Panc1 (cell line): ENCODE measurements around the gene HEPACAM. TPM values are rescaled to one million over a fixed set of nuclear protein-coding genes. Genes with fewer than 3 reads are reported as not detected.

Experiments used
- ATAC-seq: fragments of 200-7000 bp; cut with Tn5 transposase; 2 replicates; pipeline ENCODE4 v1.9.1; 2020; ENCODE audit warnings: mild to moderate bottlenecking, moderate library complexity
- BruUV-seq: library from RNA; stranded (reverse); fragments of 400-500 nt; replicated peaks from 2 replicates; lab custom pipeline; 2021; lab: Mats Ljungman, UMichigan
- CTCF ChIA-PET: fragments of 300-600 bp; sonication (Branson Sonifier 250); formaldehyde crosslinking; loops from one replicate; lab custom pipeline; 2022; ENCODE audit warnings: antibody characterized with exemption; lab: Charles Lee
- POLR2A ChIA-PET: fragments of 300-600 bp; sonication (Branson Sonifier 250); formaldehyde crosslinking; loops from one replicate; lab custom pipeline; 2022; ENCODE audit warnings: antibody characterized with exemption; lab: Charles Lee
- DNase-seq: peaks from one replicate; pipeline ENCODE4 v3.0.0-alpha.2; 2010; ENCODE audit warnings: low read depth, low spot score
- H3K27ac ChIP-seq: 2 replicates; pipeline ENCODE4 v1.5.1; 2011; ENCODE audit warnings: mild to moderate bottlenecking, low read length, inconsistent platforms
- H3K27me3 ChIP-seq: fragments of 200-500 bp; sonication (Bioruptor generic); 2 replicates; pipeline ENCODE4 v1.6.0; 2014; ENCODE audit warnings: low read length, inconsistent platforms; ENCODE audit not compliant: control insufficient read depth, insufficient read depth
- H3K36me3 ChIP-seq: fragments of 200-500 bp; sonication (Bioruptor generic); 2 replicates; pipeline ENCODE4 v1.5.1; 2014; ENCODE audit warnings: inconsistent platforms, mild to moderate bottlenecking, low read length, moderate library complexity; ENCODE audit not compliant: control insufficient read depth, insufficient read depth
- H3K4me1 ChIP-seq: 2 replicates; pipeline ENCODE4 v1.5.1; 2011; ENCODE audit warnings: inconsistent platforms, mild to moderate bottlenecking, low read length, moderate library complexity; ENCODE audit not compliant: control insufficient read depth, insufficient read depth
- H3K4me3 ChIP-seq, 2 experiments: 2 replicates each; pipeline ENCODE4 v1.5.1; 2011 to 2012; ENCODE audit warnings: low read depth in 2 of 2, low read length in 2 of 2, mild to moderate bottlenecking in 2 of 2, inconsistent platforms in 1 of 2, moderate library complexity in 1 of 2
- H3K9me3 ChIP-seq: fragments of 200-500 bp; sonication (Bioruptor generic); 2 replicates; pipeline ENCODE4 v1.5.1; 2014; ENCODE audit warnings: low read depth, mild to moderate bottlenecking, inconsistent platforms, low read length, moderate library complexity; ENCODE audit not compliant: control insufficient read depth, insufficient read depth
- CTCF ChIP-seq: fragments of 450-650 bp; IDR thresholded peaks from 2 replicates; pipeline ENCODE4 v1.5.1; 2017; ENCODE audit warnings: mild to moderate bottlenecking
- REST ChIP-seq, 2 experiments: IDR thresholded peaks; 2 replicates each; pipeline ENCODE4 v1.6.1; 2011 to 2012; ENCODE audit warnings: low read depth in 2 of 2, control low read depth in 1 of 2, low read length in 1 of 2, mild to moderate bottlenecking in 1 of 2, moderate library complexity in 1 of 2; ENCODE audit not compliant: insufficient read depth in 1 of 2
- SIN3A ChIP-seq: IDR thresholded peaks from 2 replicates; pipeline ENCODE4 v1.6.1; 2012; ENCODE audit warnings: low read depth, mild to moderate bottlenecking, low read length, moderate library complexity, borderline replicate concordance; ENCODE audit not compliant: insufficient read depth
- TCF7L2 ChIP-seq: IDR thresholded peaks from 2 replicates; pipeline ENCODE4 v1.6.1; 2011; ENCODE audit warnings: mild to moderate bottlenecking, low read depth, low read length, inconsistent platforms
- in situ Hi-C: cut with HindIII; loops from 2 replicates; pipeline ENCODE4 v1.10.0; 2016; ENCODE audit warnings: low sequenced_read_pairs, low pct_unique_long_range_greater_than_20kb
- intact Hi-C: fragments of 100-400 bp; cut with micrococcal nuclease; formaldehyde crosslinking; loops from one replicate; pipeline ENCODE4 v1.10.0; 2022; ENCODE audit not compliant: unreplicated experiment
- total RNA-seq: library from RNA; stranded (reverse); gene quantifications from one replicate; pipeline ENCODE4 v1.2.1, GENCODE V29; 2021; ENCODE audit not compliant: unreplicated experiment

The HEPACAM gene
- total RNA-seq, 1 experiment from 2014 or later: not detected

DNA sequence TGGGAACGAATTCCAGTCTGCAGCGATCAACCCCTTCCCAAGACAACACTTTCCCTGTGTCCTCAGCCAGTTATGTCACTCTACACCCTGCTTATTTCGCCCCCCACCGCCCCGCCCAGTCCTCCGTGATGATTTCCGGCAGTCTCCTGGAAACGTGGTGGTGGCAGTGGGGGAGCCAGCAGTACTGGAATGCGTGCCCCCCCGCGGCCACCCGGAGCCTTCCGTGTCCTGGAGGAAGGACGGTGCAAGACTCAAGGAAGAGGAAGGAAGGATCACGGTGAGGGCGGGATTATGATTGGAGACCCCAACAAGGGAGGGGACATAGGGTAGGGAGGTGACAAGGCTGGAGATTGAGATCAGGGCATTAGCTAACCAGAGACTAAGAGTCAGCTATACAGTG is 66.5 kb downstream of the HEPACAM start:
- no TSS peak for BruUV-seq
- no peak overlapping the region for H3K4me3 ChIP-seq
- no peaks in the 10 kb centered on the region for H3K9me3 ChIP-seq
- intact Hi-C loops (no loop called here), in situ Hi-C loops (no loop called here)
- no peak for TF ChIP-seq REST (IDR thresholded peaks at IDR 0.05; ENCODE audit: insufficient read depth in 1 of 2, low read depth in 2 of 2, low read length in 1 of 2)
- TF ChIP-seq SIN3A: no peak
- no peak for TF ChIP-seq CTCF
- no peak for TF ChIP-seq TCF7L2
- peaks cover 25% of the 10 kb centered on the region for H3K4me1 ChIP-seq
- POLR2A ChIA-PET: no interaction called here
- ATAC-seq (no peak), DNase-seq (no peak)
- no peaks in the 10 kb centered on the region for H3K36me3 ChIP-seq
- CTCF ChIA-PET: no interaction called here
- no peak overlapping the region for H3K27ac ChIP-seq
- H3K27me3 ChIP-seq: peaks cover 80% of the 10 kb centered on the region

Other genes starting within 250 kb of the HEPACAM start
- gene NRGN, start 196.1 kb downstream of the HEPACAM start, total RNA-seq: 5.7 TPM
- not detected for gene VSIG2, start 183.8 kb downstream of the HEPACAM start, total RNA-seq
- 1.6 TPM for gene ESAM, start 173.8 kb downstream of the HEPACAM start, total RNA-seq
- gene MSANTD2, start 135.6 kb downstream of the HEPACAM start, total RNA-seq: 20.5 TPM
- 12.0 TPM for gene ROBO3, start 70.6 kb downstream of the HEPACAM start, total RNA-seq
- gene ROBO4, start 38.2 kb downstream of the HEPACAM start, total RNA-seq: 0.26 TPM
- not detected for gene HEPN1, start 16.8 kb downstream of the HEPACAM start, total RNA-seq
- gene CCDC15, start 18.2 kb upstream of the HEPACAM start, total RNA-seq: 2.8 TPM
- gene SLC37A2, start 127.3 kb upstream of the HEPACAM start, total RNA-seq: 0.23 TPM
- 26.8 TPM for gene TMEM218, start 175.6 kb upstream of the HEPACAM start, total RNA-seq
- not detected for gene PKNOX2, start 228.7 kb upstream of the HEPACAM start, total RNA-seq